Measurements from ENCODE around the gene BBS4.
"Not testable (repeated sequence)": the region's sequence is repeated elsewhere in the genome, so short reads cannot be mapped to it uniquely, and the experiment has no call there.

The BBS4 gene

GRCh38 chr15:72700076-72700475 is 14.1 kb downstream of the BBS4 start:
- no peak for DNase-seq

DNA sequence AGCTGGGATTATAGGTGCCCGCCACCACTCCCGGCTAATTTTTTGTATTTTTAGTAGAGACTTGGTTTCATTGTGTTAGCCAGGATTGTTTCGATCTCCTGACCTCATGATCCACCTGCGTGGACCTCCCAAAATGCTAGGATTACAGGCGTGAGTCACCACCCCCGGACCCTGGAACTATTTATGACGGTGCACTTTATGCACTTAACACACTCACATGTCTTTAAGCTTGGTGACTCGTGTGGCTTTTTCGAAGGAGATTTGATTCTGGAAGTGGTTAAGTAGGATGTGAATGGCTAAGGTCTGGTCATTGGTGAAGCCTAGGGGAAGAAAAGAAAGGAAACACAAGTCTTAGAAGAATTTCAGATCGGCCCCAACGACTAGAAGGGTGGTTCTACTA is 20.3 kb downstream of the BBS4 start:
- no peak for DNase-seq

DNA sequence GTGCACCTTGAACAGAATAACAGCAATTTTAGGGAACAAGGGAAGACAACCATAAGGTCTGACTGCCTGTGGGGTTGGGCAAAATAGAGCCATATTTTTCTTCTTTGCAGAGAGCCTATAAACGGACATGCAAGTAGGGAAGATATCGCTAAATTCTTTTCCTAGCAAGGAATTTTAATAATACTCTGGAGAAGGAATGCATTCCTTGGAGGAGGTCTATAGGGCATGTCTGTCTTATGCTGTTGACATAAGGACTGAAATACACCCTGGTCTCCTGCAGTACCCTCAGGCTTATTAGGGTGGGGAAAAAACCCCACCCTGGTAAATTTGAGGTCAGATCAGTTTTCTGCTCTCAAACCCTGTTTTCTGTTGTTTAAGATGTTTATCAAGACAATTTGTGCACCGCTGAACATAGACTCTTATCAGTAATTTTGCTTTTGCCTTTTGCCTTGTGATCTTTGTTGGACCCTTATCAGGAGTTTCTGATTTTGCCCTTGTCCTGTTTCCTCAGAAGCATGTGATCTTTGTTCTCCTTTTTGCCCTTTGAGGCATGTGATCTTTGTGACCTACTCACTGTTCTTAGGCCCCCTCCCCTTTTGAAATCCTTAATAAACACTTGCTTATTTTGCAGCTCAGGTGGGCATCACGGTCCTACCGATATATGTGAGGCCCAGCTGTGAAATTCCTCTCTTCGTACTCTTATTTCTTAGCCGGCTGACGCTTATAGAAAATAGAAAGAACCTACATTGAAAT is 22.7 kb downstream of the BBS4 start:
- DNase-seq = not testable (repeated sequence)

- peak; percentile 74 to 80 for DNase-seq
Measured at GRCh38 chr15:72722071-72722696, 36.2 kb downstream of the BBS4 start.

DNA sequence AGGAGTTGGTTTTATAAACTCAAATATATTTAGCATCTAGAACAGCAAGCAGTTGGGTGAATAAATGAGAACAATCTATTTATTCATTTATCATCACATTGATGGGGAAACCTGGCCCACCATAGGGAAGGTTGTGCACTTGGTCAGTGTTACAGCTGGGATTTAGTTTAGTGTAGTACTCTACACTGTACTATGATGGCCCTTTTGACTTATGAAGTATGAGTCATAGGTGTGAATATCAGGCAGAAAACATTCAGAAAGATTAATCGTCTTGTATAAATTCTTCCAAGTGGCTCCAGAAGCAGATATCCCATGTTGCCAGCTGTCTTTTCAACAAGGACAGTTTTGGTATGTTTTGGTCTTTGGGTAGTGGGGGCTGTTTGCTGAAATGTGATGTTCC is 38.0 kb downstream of the BBS4 start:
- DNase-seq = no peak

DNA sequence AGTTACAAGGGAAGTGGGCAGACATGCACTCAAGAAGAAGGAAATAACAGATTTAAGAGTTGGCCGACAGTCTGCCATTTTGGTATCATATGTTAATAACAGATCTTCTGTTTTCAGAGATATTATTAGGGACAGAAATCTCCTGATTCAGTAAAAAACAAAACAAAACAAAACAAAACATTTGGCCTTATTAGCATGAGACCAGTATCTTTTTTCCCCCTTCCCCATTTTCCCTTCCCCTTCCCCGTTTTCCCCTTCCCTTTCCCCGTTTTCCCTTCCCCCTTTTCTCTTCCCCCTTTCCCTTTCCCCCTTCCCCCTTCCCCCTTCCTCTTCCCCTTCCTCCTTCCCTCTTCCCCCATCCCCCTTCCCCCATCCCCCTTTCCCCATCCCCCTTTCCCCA is 39.4 kb downstream of the BBS4 start:
- no peak for DNase-seq

DNA sequence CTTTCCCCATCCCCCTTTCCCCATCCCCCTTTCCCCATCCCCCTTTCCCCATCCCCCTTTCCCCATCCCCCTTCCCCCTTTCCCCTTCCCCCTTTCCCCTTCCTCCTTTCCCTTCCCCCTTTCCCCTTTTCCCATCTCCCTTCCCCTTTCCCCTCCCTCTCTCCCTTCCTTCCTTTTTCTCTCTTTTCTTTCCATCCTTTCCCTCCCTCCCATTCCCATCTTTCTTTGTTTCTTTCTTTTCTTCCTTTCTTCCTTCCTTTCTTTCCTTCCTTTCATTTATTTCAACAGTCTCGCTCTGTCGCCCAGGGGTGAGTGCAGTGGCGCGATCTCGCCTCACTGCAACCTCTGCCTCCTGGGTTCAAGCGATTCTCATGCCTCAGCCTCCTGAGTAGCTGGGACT is 39.8 kb downstream of the BBS4 start:
- not testable (repeated sequence) for DNase-seq

DNA sequence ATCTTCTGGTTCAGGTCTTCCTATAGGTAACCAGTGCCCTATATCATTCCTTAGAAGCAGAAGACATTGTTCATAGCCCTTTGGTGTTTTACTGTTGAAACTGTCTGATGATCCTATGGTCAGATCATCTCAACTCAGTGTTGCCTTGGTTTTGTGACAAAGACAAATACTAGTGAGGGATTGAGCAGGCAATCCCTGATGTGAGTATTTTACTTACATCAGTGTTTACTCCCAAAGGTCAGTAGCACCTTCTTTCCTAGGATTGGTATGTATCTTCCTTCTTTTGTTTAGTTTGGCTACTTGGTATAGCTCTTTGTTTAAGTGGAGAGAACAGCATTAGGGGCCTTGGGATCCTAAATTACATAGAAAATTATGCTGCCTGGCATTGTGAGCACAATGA is 41.1 kb downstream of the BBS4 start:
- no peak for DNase-seq

- not testable (repeated sequence) for DNase-seq
Measured at GRCh38 chr15:72728249-72728648, 42.2 kb downstream of the BBS4 start.

DNA sequence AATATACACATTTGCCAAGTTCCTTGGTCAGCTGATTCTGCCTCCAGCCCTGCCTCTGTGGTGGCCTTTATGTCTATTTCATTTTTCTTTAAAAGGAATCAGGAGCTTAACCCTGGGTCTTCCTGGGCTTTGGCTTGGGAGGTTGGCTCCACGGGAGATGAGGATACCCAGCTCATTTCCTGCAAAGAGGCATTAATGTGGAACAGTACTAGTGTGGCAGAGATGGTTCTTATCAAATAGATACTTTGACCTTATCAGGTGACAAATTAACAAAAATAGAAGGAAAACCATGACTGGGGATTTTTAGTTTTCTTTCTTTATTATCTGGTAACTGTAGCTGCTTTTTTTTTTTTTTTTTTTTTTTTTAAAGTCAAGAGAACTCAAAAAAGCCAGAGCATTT is 42.8 kb downstream of the BBS4 start:
- no peak for DNase-seq

DNA sequence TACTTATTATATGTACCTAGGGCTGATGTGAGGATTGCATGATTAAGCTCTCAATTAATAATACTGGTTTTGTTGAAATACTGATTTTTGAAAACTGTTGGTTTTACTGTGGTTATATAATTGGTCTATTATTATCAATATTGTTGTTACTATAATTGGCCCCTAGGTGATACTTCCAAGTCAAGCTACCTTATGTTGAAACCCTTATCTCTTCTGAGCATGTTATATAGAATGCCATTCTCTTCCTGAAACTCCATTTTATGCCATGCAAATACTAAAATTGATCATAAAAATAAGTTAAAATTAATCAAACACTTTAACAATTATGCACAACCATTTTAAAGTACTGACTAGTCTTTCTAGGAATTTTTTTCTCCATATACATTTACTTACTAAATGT is 46.1 kb downstream of the BBS4 start:
- no peak for DNase-seq

DNA sequence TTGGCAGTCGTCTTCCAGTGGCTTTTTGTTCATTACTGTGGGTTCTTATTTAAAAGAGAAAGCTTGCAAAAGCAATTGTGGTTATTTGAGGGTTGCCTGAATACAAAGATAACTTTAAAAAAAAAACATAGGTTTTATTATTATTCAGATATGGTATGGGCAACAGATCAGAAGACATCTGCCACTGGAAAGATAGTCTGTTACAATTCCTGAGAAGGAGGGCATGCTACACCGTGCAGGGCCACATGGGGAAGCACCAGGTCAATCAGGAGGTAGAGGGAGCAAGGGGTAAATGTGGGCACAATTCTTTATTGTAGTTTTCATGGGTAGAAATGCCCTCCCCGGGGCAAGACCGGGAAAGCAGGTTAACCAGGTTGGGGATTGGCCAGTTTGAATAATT is 46.5 kb downstream of the BBS4 start:
- DNase-seq = no peak

DNA sequence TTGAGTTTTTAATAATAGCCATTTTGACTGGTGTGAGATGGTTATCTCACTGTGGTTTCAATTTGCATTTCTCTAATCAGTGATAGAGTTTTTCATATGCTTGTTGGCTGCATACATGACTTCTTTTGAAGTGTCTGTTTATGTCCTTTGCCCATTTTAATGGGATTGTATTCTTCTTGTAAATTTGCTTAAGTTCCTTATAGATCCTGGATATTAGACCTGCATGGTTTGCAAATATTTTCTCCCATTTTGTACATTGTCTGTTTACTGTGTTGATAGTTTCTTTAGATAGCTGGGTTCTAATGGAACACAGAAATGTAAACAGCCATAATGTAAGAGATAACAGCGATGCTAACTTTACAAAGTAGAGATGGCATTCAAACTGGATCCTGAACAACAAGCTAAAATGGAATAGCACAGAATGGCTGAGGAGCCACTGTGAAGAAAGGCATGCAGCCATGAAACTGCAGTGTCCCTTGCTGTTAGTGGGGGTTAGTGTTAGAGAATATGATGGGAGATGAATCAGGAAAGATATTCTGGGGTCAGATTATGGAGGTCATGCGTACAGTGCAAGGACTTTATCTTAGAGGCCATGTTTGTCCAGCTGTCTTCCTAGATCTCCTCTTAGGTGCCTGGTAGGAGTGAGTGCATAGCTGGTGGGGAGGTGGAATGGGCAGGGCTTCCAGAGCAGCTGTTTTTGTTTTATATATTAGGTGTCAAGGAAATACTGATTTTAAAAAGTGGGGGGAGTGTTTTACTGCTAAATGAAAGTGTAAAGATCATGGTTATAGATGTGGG is 48.1 kb downstream of the BBS4 start:
- no peak for DNase-seq

- no peak for DNase-seq
Measured at GRCh38 chr15:72735111-72735510, 49.1 kb downstream of the BBS4 start.

DNA sequence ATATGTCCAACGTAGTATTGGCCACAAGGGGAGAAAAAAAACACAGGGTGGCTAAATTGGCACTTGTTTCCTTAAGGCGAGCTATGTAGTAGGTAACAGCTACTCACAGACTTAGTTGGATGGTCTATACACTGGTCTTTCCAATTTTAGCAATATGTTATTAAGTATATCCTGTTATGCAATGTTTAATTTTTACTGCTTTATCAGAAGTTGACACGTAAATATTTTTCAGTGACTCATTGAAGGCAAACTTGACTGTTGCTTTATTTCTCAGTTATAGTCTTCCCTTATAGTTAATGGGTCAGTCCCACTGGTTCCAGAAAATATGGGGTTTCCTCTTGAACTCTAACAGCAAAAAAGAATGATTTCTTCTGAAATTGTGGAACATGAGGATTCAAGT is 51.1 kb downstream of the BBS4 start:
- no peak for DNase-seq

DNA sequence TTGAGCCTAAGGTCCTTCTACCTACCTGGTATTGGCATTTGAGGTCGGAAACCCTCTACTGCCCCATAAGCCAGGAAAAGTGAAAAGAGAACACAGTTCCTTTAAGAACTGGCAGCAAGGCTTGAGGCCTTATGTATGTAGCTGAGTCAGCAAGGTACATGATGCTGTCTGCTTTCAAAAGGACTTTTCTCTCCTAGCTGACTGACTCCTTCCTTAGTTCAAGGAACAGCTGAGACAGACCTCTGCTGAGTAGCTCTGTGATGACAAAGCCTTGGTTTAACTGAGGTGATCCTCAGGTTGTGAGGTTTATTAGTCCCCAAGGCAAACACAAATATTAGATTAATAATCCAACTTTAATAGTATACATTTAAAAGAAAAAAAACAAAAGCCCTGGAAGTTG is 51.7 kb downstream of the BBS4 start:
- no peak for DNase-seq

GRCh38 chr15:72740219-72740618 is 54.2 kb downstream of the BBS4 start:
- DNase-seq = no peak

DNA sequence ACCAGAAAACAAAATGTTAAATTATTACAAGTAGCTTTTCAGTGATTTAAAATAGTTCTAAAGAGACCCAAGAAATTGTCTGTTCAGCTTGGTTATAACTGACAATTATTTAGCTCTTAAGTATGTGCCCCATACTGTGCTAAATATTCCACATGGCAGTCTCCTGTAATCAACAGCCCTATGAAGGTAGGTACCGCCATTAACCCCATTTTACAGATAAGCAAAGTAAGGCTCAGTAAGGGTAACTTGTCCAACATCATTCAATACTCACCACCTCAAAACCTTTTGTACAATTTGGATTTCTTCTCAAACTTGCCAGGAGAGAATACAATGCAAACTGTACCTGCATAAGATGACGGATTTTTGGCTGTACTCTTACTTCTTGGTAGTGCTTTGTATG is 63.7 kb downstream of the BBS4 start:
- DNase-seq = no peak

- DNase-seq = no peak
Measured at GRCh38 chr15:72751751-72752455, 65.9 kb downstream of the BBS4 start.

- DNase-seq = no peak
Measured at GRCh38 chr15:72754096-72754495, 68.1 kb downstream of the BBS4 start.

GRCh38 chr15:72758182-72758581 is 72.2 kb downstream of the BBS4 start:
- no peak for DNase-seq

DNA sequence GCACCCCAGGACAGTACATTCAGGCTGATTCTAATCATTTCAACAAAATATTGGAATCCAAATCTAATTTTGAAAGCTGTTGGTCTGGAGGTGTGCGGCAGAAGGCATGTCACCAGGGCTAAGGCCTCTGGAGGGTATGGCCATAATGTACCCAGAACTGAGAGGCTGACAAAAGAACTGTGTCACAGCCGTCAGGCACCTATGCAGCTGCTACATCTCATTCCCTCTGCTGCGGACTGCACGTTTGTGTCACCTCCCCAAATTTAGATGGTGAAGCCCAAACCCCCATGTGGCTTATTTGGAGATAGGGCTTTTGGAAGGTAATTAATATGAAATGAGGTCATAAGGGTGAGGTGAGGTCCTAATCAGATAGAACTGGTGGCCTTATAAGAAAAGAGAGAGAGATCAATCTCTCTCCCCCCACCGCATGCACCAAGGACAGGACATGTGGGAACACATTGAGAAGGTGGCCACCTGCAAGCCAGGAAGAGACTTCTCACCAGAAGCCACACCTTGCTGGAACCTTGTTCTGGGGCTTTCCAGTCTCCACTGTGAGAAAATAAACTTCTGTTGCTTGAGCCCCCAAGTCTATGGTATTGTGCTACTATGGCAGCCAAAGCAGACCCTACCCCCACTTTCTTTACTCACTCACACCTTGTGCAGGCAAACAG is 74.7 kb downstream of the BBS4 start:
- no peak for DNase-seq

DNA sequence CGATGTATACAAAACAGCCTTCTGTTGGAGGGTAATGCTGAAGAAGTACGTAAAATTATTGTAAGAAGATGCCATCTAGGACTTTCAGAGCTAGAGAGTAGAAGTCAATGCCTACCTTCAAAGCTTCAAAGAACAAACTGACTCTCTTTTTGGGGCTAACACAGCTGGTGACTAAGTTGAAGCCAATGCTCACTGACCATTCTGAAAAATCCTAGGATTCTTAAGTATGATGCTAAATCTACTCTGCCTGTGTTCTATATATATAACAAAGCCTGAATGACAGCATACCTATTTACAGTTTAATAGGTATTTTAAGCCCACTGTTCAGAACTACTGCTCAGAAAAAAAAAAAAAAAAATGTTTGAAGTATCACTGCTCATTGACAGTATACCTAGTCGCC is 78.6 kb downstream of the BBS4 start:
- no peak for DNase-seq
